ENCODE results near the gene NKX1-1.

GRCh38 chr4:1451106-1451751, 45.0 kb upstream of the NKX1-1 start:
- TF ChIP-seq GATA2 (IDR thresholded peaks at IDR 0.05; ENCODE audit: low read depth, low read length), result no peak
- TF ChIP-seq GATA3 (IDR thresholded peaks at IDR 0.05; ENCODE audit: low read depth, low read length), result no peak

All from SH-SY5Y (cell line).